AG09319 (cell line): ENCODE results near the gene PCDHB5.
"Not testable (repeated sequence)": the region's sequence is repeated elsewhere in the genome, so short reads cannot be mapped to it uniquely, and the experiment has no call there.

Source experiments
- DNase-seq: peaks from one replicate; pipeline ENCODE4 v3.0.0-alpha.2; 2010; ENCODE audit warnings: low read depth; ENCODE audit errors: extremely low read depth
- TF ChIP-seq, protein P1 (sequence below): IDR thresholded peaks from 2 replicates; pipeline ENCODE4 v1.5.1; 2011; ENCODE audit warnings: low read depth, mild to moderate bottlenecking, inconsistent platforms, low read length, moderate library complexity

Gene PCDHB5

GRCh38 chr5:141105350-141105749 is 29.7 kb upstream of the PCDHB5 start:
- DNase-seq, result no peak
- TF ChIP-seq, protein P1, sequence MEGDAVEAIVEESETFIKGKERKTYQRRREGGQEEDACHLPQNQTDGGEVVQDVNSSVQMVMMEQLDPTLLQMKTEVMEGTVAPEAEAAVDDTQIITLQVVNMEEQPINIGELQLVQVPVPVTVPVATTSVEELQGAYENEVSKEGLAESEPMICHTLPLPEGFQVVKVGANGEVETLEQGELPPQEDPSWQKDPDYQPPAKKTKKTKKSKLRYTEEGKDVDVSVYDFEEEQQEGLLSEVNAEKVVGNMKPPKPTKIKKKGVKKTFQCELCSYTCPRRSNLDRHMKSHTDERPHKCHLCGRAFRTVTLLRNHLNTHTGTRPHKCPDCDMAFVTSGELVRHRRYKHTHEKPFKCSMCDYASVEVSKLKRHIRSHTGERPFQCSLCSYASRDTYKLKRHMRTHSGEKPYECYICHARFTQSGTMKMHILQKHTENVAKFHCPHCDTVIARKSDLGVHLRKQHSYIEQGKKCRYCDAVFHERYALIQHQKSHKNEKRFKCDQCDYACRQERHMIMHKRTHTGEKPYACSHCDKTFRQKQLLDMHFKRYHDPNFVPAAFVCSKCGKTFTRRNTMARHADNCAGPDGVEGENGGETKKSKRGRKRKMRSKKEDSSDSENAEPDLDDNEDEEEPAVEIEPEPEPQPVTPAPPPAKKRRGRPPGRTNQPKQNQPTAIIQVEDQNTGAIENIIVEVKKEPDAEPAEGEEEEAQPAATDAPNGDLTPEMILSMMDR, result no peak

GRCh38 chr5:141119250-141119649 is 15.8 kb upstream of the PCDHB5 start:
- TF ChIP-seq, protein P1, result no peak
- DNase-seq, result no peak

DNA sequence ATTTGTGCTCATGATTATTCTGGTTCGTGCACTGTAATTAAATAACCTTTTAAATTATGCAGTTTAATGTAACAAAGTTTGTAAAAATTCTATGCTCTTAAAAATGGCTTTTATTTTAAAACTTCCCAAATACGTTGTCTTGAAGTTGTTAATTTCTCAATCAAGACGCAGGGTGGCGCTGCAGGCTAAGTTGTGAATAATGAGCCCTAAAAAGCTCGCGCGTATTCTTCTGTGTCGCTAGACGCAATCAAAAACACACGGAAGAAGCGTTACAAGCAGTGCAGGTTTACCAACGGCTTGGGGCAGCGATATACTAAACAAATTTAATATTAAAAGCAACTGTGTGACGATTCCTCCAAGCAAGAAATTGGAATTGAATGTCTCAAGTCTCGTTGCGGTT is 13.4 kb upstream of the PCDHB5 start, which contains the start of gene PCDHB4:
PCDHB4 (plus strand) TSS at position 256 of the 400 bp plus-strand sequence. CDS start 181 bp downstream, outside the sequence.
- DNase-seq, result no peak

GRCh38 chr5:141121985-141122384 is 13.0 kb upstream of the PCDHB5 start:
- TF ChIP-seq, protein P1, result no peak
- DNase-seq, result no peak

More for the DNA sequence above, 13.4 kb upstream of the PCDHB5 start, which contains the start of gene PCDHB4:
- TF ChIP-seq, protein P1, result no peak

DNA sequence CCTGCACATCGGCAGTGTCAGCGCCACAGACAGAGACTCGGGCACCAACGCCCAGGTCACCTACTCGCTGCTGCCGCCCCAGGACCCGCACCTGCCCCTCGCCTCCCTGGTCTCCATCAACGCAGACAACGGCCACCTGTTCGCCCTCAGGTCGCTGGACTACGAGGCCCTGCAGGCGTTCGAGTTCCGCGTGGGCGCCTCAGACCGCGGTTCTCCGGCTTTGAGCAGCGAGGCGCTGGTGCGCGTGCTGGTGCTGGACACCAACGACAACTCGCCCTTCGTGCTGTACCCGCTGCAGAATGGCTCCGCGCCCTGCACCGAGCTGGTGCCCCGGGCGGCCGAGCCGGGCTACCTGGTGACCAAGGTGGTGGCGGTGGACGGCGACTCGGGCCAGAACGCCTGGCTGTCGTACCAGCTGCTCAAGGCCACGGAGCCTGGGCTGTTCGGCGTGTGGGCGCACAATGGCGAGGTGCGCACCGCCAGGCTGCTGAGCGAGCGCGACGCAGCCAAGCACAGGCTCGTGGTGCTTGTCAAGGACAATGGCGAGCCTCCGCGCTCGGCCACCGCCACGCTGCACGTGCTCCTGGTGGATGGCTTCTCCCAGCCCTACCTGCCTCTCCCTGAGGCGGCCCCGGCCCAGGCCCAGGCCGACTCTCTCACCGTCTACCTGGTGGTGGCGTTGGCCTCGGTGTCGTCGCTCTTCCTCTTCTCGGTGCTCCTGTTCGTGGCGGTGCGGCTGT is 11.4 kb upstream of the PCDHB5 start:
- not testable (repeated sequence) for DNase-seq

DNA sequence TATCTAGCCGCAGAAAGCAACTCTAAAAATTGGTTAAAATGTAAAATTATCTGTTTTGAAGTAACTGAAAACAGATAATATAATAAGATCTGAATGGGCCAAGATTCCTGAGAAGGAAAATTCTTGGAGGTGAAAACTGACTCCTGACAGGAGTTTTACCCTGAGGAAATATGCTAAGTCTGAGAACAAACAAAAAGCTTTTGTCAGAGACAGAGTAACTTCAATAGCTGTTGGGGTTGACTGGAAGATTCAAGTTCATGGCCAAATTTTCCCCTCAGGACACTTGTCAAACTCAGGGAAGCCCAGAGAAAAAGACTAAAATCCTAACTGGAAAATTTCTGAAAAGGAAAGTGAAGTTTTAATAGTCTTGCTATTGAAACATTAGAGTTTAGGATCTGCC is 7.7 kb upstream of the PCDHB5 start:
- TF ChIP-seq, protein P1, result no peak
- DNase-seq, result no peak

- TF ChIP-seq, protein P1, result no peak
- DNase-seq, result no peak
These were observed 786 bp downstream of the PCDHB5 start for GRCh38 chr5:141135718-141136266.

DNA sequence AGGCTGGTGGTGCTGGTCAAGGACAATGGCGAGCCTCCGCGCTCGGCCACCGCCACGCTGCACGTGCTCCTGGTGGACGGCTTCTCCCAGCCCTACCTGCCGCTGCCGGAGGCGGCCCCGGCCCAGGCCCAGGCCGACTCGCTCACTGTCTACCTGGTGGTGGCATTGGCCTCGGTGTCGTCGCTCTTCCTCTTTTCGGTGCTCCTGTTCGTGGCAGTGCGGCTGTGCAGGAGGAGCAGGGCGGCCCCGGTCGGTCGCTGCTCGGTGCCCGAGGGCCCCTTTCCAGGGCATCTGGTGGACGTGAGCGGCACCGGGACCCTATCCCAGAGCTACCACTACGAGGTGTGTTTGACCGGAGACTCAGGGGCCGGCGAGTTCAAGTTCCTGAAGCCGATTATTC is 2.3 kb downstream of the PCDHB5 start:
- DNase-seq, result not testable (repeated sequence)
